ENCODE results near the gene FBL. TPM values are rescaled to one million over a fixed set of nuclear protein-coding genes. Genes with fewer than 3 reads are reported as not detected.
"Not testable (repeated sequence)": the region's sequence is repeated elsewhere in the genome, so short reads cannot be mapped to it uniquely, and the experiment has no call there.

The FBL gene
- total RNA-seq, 4 donors from 2014 or later: 40.4 to 79.4 (median 67.0) TPM

DNA sequence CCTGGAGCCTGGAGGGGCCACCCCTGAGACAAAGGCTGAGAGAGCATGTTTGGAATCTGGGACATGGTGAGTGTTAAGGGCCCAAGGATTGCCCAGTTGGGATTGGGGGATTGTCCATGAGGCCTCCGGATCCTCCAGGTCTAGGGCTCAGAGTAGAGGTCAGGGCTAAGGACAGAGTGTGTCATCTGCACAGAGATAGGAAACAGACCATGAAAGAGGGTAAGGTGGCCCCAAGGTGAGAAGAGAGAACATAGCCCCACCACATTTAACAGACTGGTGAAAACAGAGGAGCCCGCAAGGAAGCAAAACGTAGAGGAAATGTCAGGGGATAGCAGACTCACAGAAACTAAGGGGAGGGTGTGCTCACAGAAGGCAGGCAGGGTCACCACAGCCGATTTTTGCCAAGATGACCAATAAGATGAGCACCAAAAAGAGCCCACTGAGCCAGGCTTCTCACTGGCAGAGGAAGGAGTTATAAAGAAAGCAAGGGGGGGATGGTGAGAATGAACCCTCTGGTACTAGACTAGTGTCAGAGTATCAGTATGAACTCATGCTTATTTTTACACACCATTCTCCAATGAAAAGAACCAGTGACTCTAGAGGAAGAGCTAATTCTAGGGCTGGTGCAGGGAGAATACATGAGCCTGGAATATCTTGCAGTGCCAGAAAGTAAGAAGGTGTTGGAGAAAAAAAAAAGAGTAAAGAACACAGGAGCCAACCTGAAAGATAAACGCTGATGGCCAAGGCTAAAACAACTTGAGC lies 29.7 kb downstream of the FBL start:
- H3K4me1 ChIP-seq: peaks cover 76 to 88% of the 10 kb centered on the region in 2 donors
- peak in 1 of 2 donors; percentile 49 for DNase-seq
- H3K9me3 ChIP-seq: no peaks in the 10 kb centered on the region
- TF ChIP-seq POLR2A (IDR thresholded peaks at IDR 0.05): peak; percentile 24 to 62
- TF ChIP-seq, protein P1, sequence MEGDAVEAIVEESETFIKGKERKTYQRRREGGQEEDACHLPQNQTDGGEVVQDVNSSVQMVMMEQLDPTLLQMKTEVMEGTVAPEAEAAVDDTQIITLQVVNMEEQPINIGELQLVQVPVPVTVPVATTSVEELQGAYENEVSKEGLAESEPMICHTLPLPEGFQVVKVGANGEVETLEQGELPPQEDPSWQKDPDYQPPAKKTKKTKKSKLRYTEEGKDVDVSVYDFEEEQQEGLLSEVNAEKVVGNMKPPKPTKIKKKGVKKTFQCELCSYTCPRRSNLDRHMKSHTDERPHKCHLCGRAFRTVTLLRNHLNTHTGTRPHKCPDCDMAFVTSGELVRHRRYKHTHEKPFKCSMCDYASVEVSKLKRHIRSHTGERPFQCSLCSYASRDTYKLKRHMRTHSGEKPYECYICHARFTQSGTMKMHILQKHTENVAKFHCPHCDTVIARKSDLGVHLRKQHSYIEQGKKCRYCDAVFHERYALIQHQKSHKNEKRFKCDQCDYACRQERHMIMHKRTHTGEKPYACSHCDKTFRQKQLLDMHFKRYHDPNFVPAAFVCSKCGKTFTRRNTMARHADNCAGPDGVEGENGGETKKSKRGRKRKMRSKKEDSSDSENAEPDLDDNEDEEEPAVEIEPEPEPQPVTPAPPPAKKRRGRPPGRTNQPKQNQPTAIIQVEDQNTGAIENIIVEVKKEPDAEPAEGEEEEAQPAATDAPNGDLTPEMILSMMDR (IDR thresholded peaks at IDR 0.05 in 4 of 5, conservative IDR thresholded peaks at IDR 0.05 in 1 of 5): no peak
- peak; percentile 57 to 63 for ATAC-seq
- in situ Hi-C loops (cut with MboI; ENCODE audit: low sequenced_read_pairs in 4 of 4): loop anchor here in 1 of 4 donors (25.0 kb wide), 1 partner anchor 1154 kb away; no protein-coding TSS in a partner anchor
- no peak overlapping the region for H3K4me3 ChIP-seq
- intact Hi-C loops (cut with DNase I; ENCODE audit: low total_unique reads): no loop called here
- peak overlapping the region; percentile 84 to 99 (median 92) for H3K27ac ChIP-seq
- H3K36me3 ChIP-seq: no peaks in the 10 kb centered on the region
- no peaks in the 10 kb centered on the region for H3K27me3 ChIP-seq

DNA sequence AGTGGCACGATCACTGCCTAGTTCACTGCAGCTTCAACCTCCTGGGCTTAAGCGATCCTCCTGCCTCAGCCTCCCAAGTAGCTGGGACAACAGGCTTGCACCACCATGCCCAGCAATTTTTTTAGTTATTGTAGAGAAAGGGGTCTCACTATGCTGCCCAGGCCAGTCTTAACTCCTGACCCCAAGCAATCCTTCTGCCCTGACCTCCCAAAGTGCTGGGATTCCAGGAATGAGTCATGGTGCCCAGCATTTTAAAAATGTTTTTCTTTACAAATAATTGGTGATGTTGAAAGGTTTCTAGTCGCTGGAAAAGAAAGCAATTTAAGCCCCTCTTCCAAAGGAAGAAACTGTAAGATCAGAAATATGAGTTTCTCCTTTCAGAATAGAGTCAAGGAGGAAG lies 31.6 kb downstream of the FBL start:
- Histone ChIP-seq H3K4me3 (no peak overlapping the region), H3K36me3 (no peaks in the 10 kb centered on the region), H3K4me1 (peaks cover 64 to 71% of the 10 kb centered on the region in 2 donors), H3K27ac (peak overlapping the region; percentile 84 to 99 (median 92)), H3K27me3 (no peaks in the 10 kb centered on the region), H3K9me3 (no peaks in the 10 kb centered on the region)
- in situ Hi-C loops (cut with MboI; ENCODE audit: low sequenced_read_pairs in 4 of 4): loop anchor here in 1 of 4 donors (25.0 kb wide), 1 partner anchor 1152 kb away; no protein-coding TSS in a partner anchor
- DNase-seq: no peak
- no peak for ATAC-seq
- TF ChIP-seq, protein P1 (IDR thresholded peaks at IDR 0.05 in 4 of 5, conservative IDR thresholded peaks at IDR 0.05 in 1 of 5): no peak
- TF ChIP-seq POLR2A (IDR thresholded peaks at IDR 0.05): no peak
- intact Hi-C loops (cut with DNase I; ENCODE audit: low total_unique reads): no loop called here

DNA sequence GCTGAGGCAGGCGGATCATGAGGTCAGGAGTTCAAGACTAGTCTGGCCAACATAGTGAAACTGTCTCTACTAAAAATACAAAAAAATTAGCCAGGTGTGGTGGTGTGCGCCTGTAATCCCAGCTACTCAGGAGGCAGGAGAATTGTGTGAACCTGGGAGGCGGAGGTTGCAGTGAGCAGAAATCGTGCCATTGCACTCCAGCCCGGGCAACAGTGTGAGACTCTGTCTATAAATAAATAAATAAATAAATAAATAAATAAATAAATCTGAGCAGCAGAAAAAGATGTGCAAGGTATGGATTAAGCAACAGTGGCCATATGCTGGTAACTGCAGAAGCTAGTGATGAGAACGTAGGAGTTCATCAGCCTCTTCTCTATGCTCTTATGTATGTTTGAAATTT lies 32.1 kb downstream of the FBL start:
- H3K27me3 ChIP-seq; ATAC-seq; H3K9me3 ChIP-seq; DNase-seq; H3K4me3 ChIP-seq; intact Hi-C loops (cut with DNase I; ENCODE audit: low total_unique reads); H3K36me3 ChIP-seq: not testable (repeated sequence)
- in situ Hi-C loops (cut with MboI; ENCODE audit: low sequenced_read_pairs in 4 of 4): loop anchor here in 1 of 4 donors (25.0 kb wide), 1 partner anchor 1152 kb away; no protein-coding TSS in a partner anchor
- Histone ChIP-seq H3K27ac (peak overlapping the region; percentile 84 to 99 (median 92)), H3K4me1 (peaks cover 59 to 66% of the 10 kb centered on the region in 2 donors)

DNA sequence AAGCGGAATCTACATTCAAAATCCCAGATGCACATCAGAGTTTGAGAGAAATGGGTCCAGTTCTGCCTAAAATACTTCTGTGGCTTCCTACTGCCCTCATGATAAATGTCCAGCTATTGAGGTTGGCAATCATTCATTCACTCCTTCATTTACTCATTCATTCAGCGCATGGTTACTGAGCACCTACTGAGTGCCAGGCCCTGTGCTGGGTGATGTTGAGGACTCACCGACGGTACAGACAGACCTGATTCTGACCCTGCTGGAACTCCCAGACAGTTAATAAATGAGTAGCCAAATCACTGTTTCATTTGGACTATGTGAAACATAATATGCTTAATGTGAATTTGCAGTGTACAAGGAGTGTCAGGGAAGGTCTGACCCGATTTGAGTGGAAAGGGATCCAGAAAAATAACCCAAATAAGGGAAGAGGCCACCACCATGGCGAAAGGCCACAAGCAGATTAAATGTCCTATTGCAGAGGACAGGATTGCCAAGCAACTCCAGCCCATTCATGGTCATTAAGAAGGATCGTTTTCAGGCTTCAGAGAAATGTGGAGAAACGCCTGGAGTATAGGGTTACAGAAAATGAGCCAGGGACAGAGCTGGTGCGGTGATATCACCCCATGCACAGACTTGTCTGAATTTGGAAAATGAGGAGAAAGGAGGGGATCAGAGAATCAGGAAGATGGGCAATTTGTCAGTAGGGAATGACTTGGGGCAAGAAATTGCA lies 32.8 kb downstream of the FBL start:
- Histone ChIP-seq H3K4me1 (peaks cover 53 to 59% of the 10 kb centered on the region in 2 donors), H3K9me3 (no peaks in the 10 kb centered on the region), H3K4me3 (no peak overlapping the region), H3K27ac (peak overlapping the region; percentile 84 to 99 (median 92)), H3K36me3 (no peaks in the 10 kb centered on the region), H3K27me3 (no peaks in the 10 kb centered on the region)
- ATAC-seq: peak; percentile 77 to 91
- peak; percentile 76 to 87 for DNase-seq
- intact Hi-C loops (cut with DNase I; ENCODE audit: low total_unique reads) (loop anchor here (1.0 kb wide), 1 partner anchor 10 kb away; no protein-coding TSS in a partner anchor), in situ Hi-C loops (cut with MboI; ENCODE audit: low sequenced_read_pairs in 4 of 4) (loop anchor here in 1 of 4 donors (25.0 kb wide), 1 partner anchor 1151 kb away; no protein-coding TSS in a partner anchor)
- TF ChIP-seq, protein P1 (IDR thresholded peaks at IDR 0.05 in 4 of 5, conservative IDR thresholded peaks at IDR 0.05 in 1 of 5): no peak
- TF ChIP-seq POLR2A (IDR thresholded peaks at IDR 0.05): no peak

DNA sequence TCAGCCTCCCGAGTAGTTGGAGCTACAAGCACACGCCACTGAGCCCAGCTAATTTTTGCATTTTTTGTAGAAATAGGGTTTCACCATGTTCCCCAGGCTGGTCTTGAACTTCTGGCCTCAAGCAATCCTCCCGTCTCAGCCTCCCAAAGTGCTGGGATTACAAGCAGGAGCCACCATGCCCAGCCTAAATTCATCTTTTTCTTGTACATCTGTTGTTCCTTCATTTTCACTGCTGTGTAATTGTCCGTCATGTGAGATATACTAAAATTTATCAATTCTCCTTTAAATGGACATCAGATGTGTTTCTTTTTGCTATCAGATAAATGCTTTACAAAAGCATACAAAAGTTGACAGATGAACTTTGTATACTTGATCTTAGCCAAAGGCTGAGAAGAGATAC lies 35.1 kb downstream of the FBL start:
- DNase-seq (no peak), ATAC-seq (no peak)
- peak overlapping the region in 2 of 4 donors; percentile 90 to 94 for H3K27ac ChIP-seq
- no peaks in the 10 kb centered on the region for H3K9me3 ChIP-seq
- intact Hi-C loops (cut with DNase I; ENCODE audit: low total_unique reads): no loop called here
- H3K27me3 ChIP-seq: no peaks in the 10 kb centered on the region
- peaks cover 31 to 36% of the 10 kb centered on the region in 2 donors for H3K4me1 ChIP-seq
- TF ChIP-seq POLR2A (IDR thresholded peaks at IDR 0.05): no peak
- H3K4me3 ChIP-seq: no peak overlapping the region
- in situ Hi-C loops (cut with MboI; ENCODE audit: low sequenced_read_pairs in 4 of 4): loop anchor here in 1 of 4 donors (25.0 kb wide), 1 partner anchor 1149 kb away; no protein-coding TSS in a partner anchor
- H3K36me3 ChIP-seq: no peaks in the 10 kb centered on the region
